Measurements from ENCODE around the gene PCP4.

PCP4 gene

DNA sequence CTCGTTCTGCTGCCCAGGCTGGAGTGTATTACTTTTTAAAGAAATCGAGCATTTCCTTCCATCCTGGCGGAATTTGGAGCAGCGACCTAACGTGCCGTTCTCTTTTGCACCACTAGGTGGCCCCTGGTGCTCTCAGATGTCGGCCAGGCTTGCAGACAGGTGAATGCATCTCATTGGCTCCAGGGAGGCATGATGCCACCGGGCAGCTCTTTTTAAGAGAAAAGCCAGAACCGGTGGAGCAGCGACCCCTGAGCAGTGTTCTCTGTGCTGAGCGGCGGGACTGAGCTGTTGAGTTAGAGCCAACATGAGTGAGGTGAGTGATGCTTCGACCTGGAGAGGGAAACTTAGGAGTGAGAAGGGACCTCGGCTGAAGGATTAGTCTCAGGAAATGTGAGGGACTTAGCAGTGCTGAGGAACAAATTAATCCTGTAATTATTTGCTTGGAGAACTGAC lies at the start of gene PCP4:
Gene PCP4, plus strand, starts transcription at position 241 of the 453 bp plus-strand sequence. Its CDS starts 64 bp downstream, at position 305.
- DNase-seq (ENCODE audit: low read depth): no peak

DNA sequence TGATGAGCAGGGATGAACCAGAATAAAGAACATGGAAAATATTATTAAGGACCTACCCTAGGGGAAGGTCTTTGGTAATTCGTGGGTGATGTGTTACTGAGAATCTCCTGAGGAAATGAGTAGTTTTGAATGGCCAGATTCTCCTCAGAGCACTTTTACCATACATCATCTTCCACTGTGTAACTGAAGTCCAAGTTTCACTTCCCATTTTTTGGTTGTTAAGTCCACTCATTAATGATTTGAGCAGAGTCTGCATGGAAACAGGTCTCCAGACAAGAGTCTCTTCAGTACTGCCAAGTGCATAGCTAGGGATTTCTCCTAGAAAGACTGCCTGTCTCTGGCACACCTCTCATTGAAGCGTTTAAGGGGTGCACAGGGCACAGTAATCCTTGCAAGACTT lies 48.7 kb upstream of the PCP4 start:
- no peak for DNase-seq (ENCODE audit: low read depth)

DNA sequence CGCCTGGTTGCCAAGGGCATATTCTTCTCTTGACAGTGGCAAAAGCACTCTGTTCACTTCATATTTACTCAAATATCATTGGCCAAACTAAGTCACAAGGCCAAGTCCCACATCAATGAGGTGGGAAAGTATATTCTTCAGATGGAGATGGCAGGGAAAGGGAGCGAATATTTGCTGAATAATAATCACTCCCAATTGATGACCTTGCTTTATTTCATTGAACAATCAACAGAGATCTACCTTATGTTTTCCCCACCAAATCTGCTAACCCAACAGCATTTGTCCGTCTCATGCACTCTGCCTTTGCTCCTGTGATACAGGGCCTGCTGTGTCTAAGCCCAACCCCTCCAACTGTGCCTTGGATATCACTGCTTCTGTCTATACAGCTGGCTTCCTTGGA lies 45.2 kb upstream of the PCP4 start:
- DNase-seq (ENCODE audit: low read depth): no peak

DNA sequence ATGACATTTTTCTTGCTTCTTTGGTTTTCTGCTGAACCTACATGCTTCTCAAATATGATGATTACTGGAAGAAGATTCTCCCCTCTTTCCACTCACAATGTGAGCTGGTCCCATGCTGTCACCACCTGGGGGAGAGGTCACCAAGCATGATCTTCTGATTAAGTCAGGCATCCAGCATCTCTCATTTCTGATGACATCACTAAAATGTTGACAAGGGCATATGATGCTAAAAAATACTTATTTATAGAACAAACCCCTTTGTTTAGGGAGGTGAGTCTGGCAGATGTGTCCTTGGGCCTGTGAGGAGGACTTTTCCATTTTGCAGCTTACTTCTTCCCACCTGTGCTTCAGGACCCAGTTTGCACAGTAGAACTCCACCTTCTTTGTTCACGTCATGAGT lies 42.0 kb upstream of the PCP4 start:
- no peak for DNase-seq (ENCODE audit: low read depth)

DNA sequence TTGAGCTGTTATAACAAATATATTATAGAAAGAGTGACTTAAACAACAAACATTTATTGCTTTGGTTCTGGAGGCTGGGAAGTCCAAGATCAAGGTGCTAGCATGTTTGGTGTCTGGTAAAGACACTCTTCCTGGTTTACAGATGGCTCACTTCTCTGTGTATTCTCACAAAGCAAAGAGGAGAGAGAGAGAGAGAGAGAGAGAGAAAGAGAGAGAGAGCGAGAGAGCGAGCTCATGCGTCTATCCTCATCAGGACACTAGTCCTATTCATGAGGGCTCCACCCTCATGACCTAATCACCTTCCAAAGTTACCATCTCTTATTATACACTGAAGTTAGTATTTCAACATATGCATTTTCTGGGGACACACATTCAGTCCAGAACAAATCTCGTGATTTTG lies 32.7 kb upstream of the PCP4 start:
- DNase-seq (ENCODE audit: low read depth): no peak

DNA sequence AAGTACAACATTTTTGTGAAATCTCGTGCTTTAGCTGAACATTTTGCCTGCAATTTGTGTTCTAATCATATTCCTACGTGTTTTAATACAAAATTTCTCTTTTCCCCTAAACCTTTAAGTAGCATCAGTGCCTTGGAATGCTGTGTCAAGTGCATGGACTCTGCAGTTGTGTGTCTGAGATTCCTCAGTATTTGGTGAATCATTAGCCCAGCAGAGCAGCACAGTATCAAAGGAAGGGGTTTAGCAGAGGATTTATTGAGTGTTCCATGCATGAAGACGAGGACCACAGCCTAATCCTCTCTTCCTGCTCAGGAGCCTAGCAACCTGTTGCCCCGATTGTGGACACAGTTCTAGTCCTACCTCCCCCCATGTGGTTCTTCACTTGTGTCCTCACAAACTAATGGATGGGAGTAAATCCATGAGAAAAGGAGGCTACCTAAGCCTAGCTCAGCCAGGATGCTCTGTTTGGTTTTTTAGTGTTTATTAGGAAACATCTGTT lies 29.3 kb upstream of the PCP4 start:
- no peak for DNase-seq (ENCODE audit: low read depth)

DNA sequence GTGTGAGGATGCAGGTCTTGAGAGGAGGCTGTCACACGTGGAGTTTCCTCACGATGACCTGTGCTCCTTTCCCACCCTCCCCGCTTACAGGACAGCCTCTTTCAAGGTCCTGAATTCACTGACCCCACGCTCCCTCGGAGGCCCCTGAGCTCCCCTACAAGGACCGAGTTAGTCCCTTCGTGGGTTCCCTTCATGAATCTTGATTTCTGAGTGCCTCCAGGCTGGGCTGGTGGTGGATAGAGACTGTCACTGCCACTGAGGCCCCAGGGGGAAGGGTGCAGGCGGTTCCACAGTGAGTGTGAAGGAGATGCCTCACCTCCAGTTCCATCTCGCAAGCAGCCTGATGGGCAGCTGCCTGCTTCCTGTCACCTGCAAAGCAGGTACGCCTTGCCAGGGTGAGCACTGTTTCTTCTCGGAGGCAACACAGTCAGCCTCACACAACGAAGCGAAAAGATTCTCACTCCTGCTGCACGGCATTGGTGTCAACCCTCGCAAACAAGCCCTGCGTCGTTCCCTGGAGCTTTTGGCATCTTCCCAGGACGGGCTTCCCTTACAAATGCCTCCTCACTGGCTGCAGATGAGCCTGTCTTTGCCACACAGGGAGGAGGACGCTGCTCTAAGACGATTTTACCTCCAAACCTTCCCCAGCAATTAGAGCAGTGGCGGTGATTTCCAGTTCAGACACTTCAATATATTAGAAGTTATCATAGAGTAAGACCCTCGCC lies 26.7 kb upstream of the PCP4 start:
- DNase-seq (ENCODE audit: low read depth): no peak

DNA sequence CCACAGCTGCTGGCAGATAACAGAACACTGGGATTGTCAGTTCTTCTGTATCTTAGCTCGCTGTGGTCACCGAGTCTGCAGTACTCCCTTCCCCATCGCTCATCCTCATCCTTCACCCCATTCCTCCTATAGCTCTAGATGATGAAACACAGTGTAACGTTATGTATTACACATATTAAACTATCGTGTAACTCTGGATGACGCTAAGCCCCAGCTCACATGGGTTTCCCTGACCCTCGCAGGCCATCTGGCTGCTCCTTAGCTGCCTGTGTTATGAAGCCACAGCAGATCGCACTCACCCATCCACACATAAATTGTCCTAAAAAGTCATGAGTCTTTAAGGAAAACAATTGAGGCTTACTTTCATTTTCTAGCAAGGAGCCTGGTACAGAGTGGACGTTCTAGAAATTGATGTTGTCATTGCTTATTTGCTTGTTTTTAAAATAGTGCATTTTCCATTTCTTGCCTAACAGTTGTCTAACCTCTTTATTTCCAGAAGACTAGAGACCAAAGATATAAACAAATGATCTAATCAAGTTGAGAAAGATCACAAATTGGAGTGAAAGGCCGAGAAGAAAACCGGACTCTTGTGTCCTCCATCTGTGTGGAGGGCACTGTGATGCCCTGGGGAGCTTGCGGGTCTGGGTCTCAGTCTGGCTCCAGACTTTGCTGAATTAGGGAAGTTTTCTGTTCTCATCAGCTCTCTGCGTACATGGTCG lies 24.3 kb upstream of the PCP4 start:
- DNase-seq (ENCODE audit: low read depth): no peak

DNA sequence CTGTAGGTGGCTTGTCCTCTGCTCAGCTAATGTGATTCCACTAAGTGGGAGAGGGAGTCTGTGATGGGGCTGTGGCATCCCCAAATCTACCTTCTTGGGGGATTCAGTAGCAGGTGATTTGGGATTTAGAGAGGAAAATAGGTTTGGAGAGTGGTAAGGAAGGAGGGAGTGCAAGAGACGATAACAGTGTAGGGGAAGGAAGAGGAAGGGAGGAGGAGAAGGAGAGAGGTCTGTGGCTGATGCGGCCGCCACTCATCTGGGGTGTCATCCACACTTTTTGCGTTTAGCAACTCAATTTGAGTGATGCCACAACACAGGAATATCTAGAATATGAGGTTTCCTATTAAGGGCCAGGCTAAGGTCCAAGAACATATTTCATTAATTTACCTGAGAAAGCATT lies 23.8 kb upstream of the PCP4 start:
- no peak for DNase-seq (ENCODE audit: low read depth)

DNA sequence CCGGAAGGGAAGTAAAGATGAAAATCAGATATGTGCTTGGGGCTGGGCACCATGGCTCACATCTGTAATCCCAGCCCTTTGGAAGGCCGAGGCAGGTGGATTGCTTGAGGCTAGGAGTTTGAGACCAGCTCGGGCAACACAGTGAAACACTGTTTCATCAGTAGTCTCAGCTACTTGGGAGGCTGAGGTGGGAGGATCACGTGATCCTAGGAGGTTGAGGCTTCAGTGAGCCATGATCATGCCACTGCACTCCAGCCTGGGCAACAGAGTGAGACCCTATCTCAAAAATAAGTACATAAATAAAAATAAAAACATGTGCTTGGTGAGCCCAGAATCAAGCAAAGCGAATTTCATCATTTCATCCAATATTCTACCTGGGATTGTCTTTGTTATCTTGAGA lies 23.3 kb upstream of the PCP4 start:
- no peak for DNase-seq (ENCODE audit: low read depth)

DNA sequence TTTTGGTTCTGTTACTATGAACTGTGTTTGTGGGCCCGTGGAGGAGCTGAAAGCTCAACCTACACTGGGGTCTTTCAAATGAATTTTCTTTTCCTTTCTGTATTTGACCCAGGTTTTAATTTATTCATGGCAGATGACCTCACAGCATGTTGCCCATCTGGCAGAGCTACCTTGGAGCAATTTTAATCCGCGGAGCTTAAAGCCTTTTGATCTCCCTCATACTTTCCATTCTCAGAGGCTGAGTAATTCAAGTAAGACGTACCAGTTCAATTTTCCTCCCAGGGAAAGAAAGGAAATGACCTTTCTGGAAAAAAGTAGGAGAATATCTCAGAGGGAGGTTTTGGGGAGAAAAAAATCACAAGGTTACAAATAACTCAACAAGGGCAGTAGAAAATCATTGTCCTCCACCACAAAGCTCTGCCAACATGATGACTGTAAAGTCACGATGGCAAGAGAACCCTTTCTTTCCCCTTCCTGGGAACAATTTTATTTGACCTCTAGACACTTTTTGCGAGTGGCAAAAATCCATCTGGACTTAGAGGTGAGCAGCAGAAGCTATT lies 21.6 kb upstream of the PCP4 start:
- DNase-seq (ENCODE audit: low read depth): no peak

DNA sequence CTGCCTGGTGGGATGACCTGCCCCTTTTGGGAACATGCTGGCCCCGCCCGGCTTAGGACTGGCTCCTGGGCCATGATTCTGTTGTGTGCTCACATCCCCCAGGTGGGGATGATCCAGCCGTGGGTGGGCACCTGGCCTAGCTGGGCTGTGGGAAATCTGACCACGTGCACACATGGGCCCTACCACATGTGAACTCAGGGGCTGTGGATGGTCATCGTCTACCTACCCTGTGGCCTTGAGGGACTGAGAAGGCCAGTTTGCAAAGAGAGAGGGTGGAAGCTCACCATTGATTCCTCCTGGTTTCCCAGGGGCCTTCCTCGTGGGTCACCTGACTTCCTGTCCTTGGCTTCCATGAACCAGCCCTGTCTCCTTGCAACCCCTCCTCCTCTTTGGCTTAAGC lies 19.4 kb upstream of the PCP4 start:
- no peak for DNase-seq (ENCODE audit: low read depth)

DNA sequence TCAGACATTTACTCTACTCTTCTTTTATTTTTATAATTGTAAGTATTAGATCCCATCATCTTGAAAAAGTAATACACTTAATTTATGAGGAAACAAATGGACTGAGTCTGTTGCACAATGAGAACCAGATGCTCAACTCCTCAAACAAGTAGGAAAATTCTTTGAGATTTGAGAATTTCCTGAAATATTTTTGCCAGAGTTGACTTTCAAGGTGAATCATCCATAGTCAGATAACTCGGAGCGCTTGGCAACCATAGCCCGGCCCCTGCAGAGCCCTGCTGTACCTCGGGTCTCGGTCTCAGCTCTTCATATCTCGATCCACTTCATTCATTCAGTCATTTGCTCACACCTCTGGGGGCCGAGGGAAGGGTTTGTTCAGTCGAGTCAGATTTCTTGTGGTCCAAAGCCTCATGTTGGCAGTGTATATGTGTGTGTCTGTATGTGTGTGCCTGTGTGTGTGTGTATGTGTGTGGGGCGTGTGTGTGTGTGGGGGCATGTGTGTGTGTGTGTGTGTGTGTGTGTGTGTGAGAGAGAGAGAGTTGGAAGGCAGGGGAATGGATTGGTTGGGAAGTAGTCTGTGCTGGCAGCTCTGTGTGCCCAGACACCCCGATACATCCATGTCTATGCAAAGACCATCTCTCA lies 18.1 kb upstream of the PCP4 start:
- DNase-seq (ENCODE audit: low read depth): no peak

DNA sequence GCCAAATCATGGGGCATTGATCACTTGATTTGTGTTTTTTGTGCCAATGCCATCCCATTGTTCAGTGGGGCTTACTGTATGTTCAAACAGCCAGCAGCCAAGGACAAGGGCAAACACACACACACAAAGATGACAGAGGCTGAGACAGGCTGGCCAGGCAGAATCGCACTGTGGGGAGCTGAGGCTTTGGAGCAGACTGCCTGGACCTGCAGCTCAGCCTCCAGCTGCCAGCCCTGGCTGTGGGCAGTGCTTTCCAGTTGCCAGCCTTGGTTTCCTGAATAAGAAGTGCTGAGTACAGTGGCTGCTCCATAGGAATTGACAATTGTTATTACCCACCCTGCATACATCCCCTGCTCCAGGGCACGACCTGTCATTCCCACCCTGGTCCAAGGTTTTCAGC lies 16.9 kb upstream of the PCP4 start:
- no peak for DNase-seq (ENCODE audit: low read depth)

DNA sequence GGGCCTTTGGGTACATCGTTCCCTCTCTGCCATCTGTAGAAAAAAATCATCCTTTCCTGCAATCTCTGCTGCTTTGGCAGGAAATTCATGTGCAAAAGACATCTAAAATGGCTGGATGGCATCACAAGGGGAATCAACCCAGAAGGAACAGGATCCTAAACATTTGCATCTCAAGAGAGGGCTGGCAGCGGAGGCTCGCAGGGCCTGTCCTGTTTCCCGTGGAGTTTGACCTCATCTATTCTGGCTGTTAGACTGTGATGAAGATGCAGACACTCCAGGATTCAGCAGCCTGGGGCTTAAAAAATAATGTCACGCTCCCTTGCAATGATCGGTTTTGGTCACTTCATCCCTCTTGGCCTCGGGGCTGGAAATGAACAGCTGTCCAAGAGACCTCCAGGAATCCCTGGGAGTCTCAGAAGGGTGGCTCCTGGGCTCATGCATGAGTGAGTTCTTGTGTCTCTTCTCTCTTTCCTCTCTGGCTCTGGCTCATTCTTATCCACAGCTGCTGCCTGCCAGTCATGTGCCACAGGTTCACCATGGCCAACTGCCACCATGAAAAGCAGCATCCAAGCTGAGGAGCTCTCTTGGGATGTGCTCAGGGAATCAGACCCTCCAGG lies 16.1 kb upstream of the PCP4 start:
- DNase-seq (ENCODE audit: low read depth): no peak

DNA sequence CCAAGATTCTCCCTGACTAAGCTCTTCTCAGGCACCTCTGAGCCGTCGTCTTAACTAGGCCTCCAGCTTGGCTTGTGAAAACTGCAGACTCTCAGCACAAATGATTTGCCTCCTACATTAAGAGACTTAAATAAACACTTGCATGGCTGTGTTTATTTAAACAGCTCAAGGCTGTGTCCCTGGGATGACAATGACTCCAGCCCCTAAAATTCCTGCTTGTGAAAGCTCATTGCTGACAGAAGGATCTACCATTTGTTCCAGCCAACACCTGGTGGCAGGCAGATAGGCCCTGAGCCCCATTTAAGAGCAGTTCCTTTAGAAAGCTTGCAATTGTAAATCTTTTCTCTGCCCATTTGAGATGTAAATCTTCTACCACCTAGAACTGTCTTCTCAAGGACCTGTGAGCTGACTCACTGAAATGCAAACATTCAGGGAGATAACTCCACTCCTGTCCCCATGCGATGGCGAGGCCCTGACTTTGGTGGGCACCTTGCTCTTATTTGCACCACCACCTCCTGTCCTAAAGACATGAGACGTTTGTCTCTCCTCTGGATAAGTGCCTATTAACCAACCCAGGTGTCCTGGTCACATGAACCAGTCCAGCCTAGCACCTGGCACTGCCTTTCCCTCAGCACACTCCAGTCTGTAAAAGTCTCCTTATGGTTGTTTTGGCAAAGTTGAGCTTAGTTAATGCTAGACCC lies 15.1 kb upstream of the PCP4 start:
- no peak for DNase-seq (ENCODE audit: low read depth)

DNA sequence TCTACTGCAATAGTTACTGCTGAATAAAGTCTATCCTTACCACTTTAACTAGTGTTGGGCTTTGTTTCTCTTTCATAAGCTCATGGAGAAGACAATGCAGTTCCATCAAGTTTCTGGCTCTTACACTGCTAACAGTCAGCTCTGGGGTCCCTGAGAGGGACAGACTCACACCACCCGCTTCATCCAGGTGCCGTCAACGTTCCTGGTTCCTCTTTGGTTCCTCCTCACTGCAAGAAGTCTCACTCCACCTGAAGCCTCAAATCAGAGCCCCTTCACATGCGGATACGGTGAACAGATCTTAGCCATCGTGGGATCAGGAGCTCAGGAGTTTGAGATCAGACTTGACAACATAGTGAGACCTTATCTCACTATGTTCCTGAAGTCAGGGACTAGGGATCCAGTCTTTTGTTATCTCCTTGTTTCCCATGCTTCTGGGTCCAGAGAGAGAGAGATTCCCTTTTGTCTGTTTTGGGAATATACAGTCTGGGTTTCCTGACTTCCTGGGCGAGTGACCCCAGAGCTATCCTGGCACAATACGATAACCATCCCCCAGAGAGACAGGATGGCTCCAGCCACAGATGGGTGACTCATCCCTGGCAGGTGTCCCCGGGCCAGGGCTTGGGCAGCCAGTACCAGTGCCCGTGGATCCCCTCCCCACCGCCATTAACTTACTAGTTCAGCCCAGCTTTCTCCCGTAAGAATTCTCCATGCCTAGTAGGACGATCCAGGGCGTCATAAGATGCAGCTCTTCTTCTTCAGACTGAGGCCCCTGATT lies 14.3 kb upstream of the PCP4 start:
- DNase-seq (ENCODE audit: low read depth): no peak

DNA sequence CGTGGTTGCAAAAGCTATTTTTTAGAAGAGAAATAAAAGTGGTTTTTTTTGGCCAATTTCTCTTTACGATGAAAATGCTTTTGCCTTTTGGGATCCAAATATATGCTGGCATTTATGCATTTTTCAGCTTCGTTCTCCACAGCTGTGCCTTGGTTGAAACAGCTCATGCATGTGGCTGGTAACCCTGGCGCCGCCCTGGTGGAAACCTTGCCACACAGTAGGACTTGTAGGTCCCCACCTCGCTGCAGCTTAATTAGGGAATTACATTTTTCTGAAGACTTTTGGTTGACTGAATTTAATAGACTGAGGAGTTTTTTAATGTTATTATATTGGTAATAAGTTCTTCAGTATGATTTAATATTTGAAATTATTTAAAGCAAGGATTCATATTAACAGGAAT lies 12.7 kb upstream of the PCP4 start:
- no peak for DNase-seq (ENCODE audit: low read depth)

DNA sequence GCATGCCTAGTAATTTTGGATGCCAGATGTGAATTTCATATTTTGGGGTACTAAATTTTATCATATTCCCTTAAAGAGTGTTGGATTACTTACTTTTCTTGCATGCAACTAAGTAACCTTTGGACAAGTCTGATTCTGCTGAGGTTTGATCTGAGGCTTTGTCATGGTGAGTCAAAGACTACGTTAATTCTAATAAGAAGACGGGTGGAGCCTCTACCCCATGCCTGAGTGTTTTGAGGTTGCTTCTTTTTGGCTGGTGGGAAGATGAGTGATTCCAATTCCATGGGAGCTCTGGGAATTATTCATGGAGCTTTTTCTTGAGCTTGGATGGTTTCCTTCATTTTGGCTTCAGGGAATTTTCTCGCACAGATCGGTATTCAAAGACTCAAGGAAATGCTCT lies 11.6 kb upstream of the PCP4 start:
- DNase-seq (ENCODE audit: low read depth): no peak

DNA sequence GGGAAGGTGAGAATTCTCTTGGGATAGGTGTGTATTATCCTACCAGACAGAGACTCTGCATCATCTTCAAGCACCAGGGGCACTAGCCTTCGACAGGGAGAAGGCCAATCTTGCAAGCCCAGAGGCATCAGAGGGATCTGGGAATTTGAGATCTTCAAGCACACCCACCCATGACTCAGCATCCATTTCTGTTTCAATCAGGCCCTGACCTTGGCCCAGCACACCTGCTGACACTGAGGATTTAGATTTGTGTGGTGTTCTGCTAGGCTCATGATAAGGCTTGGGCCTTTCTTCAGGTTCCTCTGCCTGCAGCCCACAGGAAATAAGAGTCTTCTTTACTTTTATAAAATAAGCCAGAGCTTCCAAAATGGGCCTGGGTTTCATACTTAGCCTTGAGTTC lies 6.6 kb upstream of the PCP4 start:
- no peak for DNase-seq (ENCODE audit: low read depth)

DNA sequence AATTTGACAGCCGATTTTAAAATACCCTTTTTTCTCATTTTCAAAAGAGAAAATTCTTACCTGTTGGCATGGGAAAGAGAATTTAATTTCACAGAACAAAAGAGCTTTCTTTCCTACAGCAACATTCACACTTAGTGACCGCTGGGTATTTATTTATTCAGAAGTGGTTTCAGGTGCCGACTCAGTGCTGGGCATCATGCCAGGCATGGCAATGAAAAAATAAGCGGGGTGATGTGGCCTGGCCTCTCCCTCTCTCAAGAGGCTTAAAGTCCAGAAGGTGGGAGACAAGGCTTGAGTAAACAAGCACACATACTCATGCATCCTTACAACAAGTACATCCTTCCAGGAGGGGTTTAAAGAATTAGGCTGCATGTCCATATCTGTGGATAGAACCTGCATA lies 4.1 kb upstream of the PCP4 start:
- no peak for DNase-seq (ENCODE audit: low read depth)
